GM23248 (cell line): Measurements from ENCODE around the gene TSPAN13.

Source experiments
- EZH2 ChIP-seq: fragments of 200-600 bp; sonication (generic); IDR thresholded peaks from 2 replicates; pipeline ENCODE4 v1.6.1; 2018; ENCODE audit warnings: antibody characterized with exemption, mild to moderate bottlenecking; ENCODE audit not compliant: insufficient read depth, poor library complexity, severe bottlenecking
- EZH2phosphoT487 ChIP-seq: fragments of 200-600 bp; sonication (generic); IDR thresholded peaks from 2 replicates; pipeline ENCODE4 v1.6.1; 2018; ENCODE audit warnings: antibody characterized with exemption, moderate library complexity, mild to moderate bottlenecking, low read depth; ENCODE audit not compliant: insufficient read depth

DNA sequence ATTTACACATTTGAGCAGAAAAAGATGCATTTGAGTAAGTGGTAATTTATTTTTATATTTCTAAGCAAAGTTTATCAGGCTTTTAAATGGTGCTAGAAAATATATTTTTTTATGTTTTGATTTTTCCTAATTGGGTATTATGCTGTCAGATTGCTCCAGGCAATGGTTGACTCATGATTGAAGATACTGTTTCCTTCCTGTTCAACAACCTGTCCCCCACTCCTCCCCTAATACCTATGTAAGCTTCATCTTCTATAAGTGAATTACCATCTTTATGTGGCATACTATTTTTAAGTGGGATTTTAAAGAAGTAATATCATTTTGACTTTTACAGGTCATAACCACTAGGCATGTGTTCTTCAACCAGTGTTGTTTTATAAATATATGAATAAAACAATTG lies 21.4 kb downstream of the TSPAN13 start:
- TF ChIP-seq EZH2 (no peak), EZH2phosphoT487 (no peak)
